Ishikawa (cell line): Measurements from ENCODE around the gene PADI2.
A peak's percentile ranks its signal among the peaks of the same experiment; 100 is the strongest.

Experiments
- CEBPB ChIP-seq: IDR thresholded peaks from 2 replicates; pipeline ENCODE4 v1.6.1; 2012
- CREB1 ChIP-seq: IDR thresholded peaks from 2 replicates; pipeline ENCODE4 v1.6.1; 2012; ENCODE audit warnings: low read depth
- EGR1 ChIP-seq: IDR thresholded peaks from 2 replicates; pipeline ENCODE4 v1.6.1; 2012
- EP300 ChIP-seq: IDR thresholded peaks from 2 replicates; pipeline ENCODE4 v1.6.1; 2012; ENCODE audit warnings: borderline replicate concordance
- FOXM1 ChIP-seq: IDR thresholded peaks from 2 replicates; pipeline ENCODE4 v1.6.1; 2012; ENCODE audit warnings: low read depth, borderline replicate concordance
- NFIC ChIP-seq: IDR thresholded peaks from 2 replicates; pipeline ENCODE4 v1.6.1; 2012
- RAD21 ChIP-seq: IDR thresholded peaks from 2 replicates; pipeline ENCODE4 v1.6.1; 2012; ENCODE audit warnings: low read depth
- TAF1 ChIP-seq: IDR thresholded peaks from 2 replicates; pipeline ENCODE4 v1.6.1; 2012; ENCODE audit warnings: low read depth, mild to moderate bottlenecking
- TCF12 ChIP-seq: IDR thresholded peaks from 2 replicates; pipeline ENCODE4 v1.6.1; 2012; ENCODE audit warnings: low read depth
- TEAD4 ChIP-seq: IDR thresholded peaks from 2 replicates; pipeline ENCODE4 v1.6.1; 2012
- YY1 ChIP-seq: IDR thresholded peaks from 2 replicates; pipeline ENCODE4 v1.6.1; 2012; ENCODE audit warnings: low read depth
- ZBTB7A ChIP-seq: IDR thresholded peaks from 2 replicates; pipeline ENCODE4 v1.6.1; 2012; ENCODE audit warnings: low read depth
- TF ChIP-seq, protein P1 (sequence below): IDR thresholded peaks from 2 replicates; pipeline ENCODE4 v1.6.1; 2012; ENCODE audit warnings: low read depth, mild to moderate bottlenecking
- TF ChIP-seq, protein P2 (sequence below): IDR thresholded peaks from 2 replicates; pipeline ENCODE4 v1.6.1; 2012
- TF ChIP-seq, protein P3 (sequence below): IDR thresholded peaks from 2 replicates; pipeline ENCODE4 v1.6.1; 2012

PADI2 gene

DNA sequence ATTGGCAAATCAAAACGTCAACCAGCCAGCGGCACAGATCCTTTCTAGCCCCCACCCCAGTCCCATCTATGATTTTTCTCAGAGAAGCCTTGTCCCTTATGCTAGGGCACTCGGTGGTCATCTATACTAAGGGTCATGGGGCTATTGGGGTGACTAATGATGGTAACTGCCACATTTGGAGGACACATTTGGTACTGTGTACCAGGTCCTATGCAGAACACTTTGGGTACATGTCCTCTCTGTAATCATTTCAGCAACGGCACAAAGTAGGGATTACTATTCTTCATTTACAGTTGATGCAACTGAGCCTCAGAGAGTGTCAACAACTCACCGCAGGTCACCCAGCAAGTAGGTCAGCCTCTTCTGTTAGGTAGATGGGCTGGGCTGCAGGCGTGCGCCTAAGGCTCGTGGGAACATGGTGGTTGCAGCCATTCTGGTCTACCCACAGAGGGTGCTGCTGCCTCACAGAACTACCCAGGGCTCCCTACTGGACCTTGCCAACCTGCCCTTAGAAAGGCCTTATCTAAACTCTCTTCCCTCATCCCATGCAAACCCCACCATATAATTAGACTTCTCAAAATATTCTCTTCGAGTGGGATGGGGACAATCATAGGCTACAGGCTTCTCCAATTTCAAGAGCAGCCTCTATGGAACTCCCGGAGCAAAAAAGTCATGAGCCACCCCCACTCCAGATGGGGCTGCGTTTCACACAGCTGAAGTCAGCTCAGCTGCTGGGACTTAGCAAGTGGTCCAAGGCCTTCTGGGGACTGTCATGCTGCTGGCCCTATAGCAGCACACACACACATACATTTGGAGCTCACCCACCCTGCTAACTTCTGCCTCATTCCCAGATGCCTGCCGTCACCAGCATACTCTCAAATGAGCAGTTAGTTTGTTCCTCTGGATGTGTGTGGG lies 59.6 kb downstream of the PADI2 start:
- TF ChIP-seq NFIC (no peak), YY1 (0 out of 2 replicates have a peak, but pooled peaks have one; percentile 52), RAD21 (peak; percentile 97)

DNA sequence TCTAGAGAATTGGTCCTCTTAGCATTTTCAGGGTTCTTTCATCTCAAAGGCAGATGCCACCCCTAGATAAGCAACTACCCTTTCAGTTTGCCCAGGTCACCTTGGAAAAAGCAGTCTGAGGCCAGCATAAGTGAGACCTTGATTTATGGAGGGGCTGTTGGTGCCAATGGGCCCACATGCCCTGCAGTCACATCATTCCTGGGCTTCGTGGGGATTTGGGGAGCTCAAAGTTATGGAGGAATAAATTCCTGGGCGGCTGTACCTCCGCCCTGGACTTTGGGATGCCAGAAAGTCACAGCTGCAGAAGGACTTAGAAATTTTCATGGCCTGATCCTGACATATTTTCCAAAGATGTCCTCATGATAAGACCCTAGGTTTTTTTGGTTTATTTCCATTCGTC lies 62.7 kb downstream of the PADI2 start:
- TF ChIP-seq TCF12 (no peak), EGR1 (no peak)

DNA sequence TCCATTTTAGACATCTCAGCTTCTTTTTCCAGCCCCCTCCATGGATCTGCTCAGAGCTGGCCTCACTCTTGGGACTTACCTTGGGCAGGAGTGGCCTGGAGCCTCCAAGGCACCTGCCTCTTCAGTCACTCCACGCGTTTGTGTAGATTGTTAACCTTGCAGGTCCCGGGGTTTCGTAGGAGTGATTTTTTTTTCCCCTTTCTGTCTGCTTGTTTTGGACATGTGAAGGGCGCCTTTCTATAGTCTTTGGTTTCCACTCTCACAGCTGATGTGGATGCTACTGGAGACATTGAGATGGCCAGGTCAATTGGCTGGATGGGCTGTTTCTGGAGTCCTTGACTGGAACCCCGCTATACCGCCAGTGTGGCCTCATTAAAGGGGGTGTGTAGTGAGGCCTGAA lies 63.5 kb downstream of the PADI2 start:
- TF ChIP-seq TCF12 (no peak), CREB1 (no peak), FOXM1 (no peak), YY1 (no peak), RAD21 (no peak), NFIC (no peak), ZBTB7A (no peak), CEBPB (no peak), TEAD4 (no peak), TAF1 (no peak), EGR1 (no peak), EP300 (no peak)
- TF ChIP-seq, protein P1, sequence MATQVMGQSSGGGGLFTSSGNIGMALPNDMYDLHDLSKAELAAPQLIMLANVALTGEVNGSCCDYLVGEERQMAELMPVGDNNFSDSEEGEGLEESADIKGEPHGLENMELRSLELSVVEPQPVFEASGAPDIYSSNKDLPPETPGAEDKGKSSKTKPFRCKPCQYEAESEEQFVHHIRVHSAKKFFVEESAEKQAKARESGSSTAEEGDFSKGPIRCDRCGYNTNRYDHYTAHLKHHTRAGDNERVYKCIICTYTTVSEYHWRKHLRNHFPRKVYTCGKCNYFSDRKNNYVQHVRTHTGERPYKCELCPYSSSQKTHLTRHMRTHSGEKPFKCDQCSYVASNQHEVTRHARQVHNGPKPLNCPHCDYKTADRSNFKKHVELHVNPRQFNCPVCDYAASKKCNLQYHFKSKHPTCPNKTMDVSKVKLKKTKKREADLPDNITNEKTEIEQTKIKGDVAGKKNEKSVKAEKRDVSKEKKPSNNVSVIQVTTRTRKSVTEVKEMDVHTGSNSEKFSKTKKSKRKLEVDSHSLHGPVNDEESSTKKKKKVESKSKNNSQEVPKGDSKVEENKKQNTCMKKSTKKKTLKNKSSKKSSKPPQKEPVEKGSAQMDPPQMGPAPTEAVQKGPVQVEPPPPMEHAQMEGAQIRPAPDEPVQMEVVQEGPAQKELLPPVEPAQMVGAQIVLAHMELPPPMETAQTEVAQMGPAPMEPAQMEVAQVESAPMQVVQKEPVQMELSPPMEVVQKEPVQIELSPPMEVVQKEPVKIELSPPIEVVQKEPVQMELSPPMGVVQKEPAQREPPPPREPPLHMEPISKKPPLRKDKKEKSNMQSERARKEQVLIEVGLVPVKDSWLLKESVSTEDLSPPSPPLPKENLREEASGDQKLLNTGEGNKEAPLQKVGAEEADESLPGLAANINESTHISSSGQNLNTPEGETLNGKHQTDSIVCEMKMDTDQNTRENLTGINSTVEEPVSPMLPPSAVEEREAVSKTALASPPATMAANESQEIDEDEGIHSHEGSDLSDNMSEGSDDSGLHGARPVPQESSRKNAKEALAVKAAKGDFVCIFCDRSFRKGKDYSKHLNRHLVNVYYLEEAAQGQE: no peak
- TF ChIP-seq, protein P2, sequence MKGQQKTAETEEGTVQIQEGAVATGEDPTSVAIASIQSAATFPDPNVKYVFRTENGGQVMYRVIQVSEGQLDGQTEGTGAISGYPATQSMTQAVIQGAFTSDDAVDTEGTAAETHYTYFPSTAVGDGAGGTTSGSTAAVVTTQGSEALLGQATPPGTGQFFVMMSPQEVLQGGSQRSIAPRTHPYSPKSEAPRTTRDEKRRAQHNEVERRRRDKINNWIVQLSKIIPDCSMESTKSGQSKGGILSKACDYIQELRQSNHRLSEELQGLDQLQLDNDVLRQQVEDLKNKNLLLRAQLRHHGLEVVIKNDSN: no peak
- TF ChIP-seq, protein P3, sequence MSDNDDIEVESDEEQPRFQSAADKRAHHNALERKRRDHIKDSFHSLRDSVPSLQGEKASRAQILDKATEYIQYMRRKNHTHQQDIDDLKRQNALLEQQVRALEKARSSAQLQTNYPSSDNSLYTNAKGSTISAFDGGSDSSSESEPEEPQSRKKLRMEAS: no peak

DNA sequence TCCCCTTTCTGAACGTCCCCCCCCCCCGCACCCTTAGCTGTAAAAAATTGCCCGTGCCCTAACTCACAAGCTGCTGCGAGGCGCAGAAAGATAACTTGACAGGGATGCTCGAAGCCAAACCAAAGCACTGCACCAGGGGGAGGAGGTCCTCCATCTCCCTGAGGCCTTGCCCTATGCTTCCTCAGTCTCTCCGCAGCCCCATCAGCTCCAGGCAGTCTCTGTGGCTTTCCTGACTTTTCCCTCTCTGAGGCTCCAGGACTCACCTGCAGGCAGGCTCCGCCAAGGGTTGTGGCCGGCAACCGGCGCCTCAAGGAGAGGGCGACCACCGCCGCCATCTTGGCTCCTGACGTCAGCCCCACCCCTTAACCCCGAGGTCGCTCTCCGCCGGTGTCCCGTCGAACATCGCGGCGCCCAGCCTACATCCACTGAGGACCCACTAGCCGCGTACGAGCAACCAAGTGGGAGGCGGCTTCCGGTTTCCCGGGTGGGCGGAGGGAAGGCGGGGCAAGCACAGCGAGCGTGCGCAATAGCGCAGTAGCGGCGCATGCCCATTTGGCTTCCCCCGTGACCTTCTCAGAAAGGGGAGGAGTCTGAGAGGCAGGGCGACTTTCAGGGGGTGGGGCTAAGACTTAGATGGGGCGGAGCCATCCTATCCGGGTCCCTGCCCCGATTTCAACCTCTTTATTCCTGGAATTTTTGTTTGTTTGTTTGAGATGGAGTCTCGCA lies 65.4 kb downstream of the PADI2 start, which contains the start of gene SDHB:
Gene SDHB, minus strand, starts transcription at position 348 of the 726 bp plus-strand sequence. Its CDS starts 13 bp downstream, at position 335.
- TF ChIP-seq TAF1: peak; percentile 89
- TF ChIP-seq, protein P3: peak; percentile 45; the same call in 1 of the 2 replicates
- no peak for TF ChIP-seq EP300
- TF ChIP-seq, protein P2: peak; percentile 76
- TF ChIP-seq FOXM1: no peak
- TF ChIP-seq EGR1: peak; percentile 56; the same call in 1 of the 2 replicates
- TF ChIP-seq CREB1: peak; percentile 47
- TF ChIP-seq TCF12: no peak
- TF ChIP-seq YY1: peak; percentile 96

DNA sequence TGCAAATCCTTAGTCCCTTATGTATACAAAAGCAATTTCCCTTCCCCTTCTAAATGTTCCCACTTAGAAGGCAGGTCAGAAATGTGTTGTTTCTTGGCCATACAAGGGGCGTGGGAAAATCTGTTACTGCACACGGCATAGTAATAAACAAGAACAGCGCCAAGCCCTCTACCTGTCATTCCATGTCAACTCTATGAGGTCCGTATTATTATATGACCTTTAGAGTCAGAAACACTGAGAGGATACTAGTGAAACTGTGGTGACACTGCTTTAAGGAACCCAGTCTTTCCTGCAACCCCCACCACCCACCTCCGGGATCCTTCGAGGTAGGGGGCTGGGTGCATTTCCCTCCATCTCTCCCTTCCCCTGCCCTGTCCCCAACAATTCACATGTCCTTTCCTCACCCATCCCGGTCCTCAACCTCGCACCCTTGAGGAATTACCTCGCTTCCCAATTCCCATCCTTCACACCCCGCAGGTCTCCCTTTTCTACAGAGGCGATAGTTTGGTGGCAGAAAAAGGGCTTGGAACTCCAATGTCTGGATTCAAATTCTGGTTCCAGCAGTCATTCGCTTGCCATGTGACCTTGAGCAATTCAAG lies 66.1 kb downstream of the PADI2 start:
- TF ChIP-seq, protein P2: peak; percentile 14; the same call in 1 of the 2 replicates
- no peak for TF ChIP-seq CEBPB

DNA sequence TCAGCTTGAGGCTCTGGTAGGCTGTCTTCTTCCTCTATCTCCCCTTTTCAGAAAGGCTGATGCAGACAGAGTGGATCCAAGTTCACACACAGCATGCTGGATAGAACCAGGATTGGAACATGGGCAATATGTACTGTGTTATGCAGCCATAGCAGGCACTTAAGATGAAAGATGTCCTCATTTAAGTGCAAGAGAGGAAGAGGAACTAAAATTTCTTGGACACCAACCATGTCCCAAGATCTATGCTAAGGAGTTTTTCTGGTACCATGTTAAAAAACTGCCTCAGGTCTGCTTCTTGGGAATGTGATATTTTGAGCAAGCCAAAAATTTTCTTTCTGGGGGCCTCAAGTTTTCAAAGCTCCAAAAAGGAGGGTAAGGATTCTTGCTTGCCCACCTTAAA lies 66.6 kb downstream of the PADI2 start:
- TF ChIP-seq CREB1 (no peak), TCF12 (no peak), ZBTB7A (no peak), FOXM1 (no peak), CEBPB (no peak), NFIC (no peak), EGR1 (no peak), TAF1 (no peak), RAD21 (no peak), TEAD4 (no peak), YY1 (no peak), EP300 (no peak)
- TF ChIP-seq, protein P1: no peak
- TF ChIP-seq, protein P3: no peak
- TF ChIP-seq, protein P2: no peak
